ENCODE measurements around the gene ATG2A.
"Not testable (repeated sequence)": the region's sequence is repeated elsewhere in the genome, so short reads cannot be mapped to it uniquely, and the experiment has no call there.

ATG2A gene

DNA sequence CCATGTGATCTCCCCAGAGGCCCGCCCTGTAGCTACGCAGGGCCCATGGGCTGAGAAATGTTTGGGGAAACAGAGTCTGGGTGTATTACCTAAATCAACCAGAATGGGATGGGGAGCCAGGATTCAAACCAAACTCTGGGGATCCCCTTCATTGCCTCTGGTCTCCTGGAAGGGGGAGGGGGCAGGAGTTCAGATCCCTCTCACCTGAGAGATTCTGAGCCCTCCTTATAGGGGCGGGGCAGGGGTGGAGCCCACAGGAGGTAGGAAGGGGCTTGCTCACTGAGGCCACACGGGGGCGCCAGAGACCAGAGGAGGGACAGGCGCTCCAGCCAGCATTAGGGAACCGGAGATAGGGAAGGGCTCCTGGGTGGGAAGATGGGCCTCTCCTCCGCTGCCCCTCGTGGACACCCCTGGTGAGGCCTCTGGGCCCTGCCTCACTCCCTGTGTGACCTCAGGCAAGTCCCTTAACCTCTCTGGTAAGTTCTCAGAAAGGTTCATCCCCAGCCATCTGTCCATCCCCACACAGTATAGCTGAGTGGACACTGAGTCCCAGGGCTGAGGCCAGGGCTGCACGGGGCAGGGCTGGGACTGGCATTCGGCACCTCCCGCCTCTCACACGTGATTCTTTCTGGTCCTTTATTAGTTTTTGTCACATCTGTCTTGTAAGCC, 69.9 kb downstream of the ATG2A start:
- H3K9me3 ChIP-seq: no peaks in the 10 kb centered on the region
- peaks cover 0 to 7% (median 6%) of the 10 kb centered on the region in 3 donors for H3K36me3 ChIP-seq
- peaks cover 0 to 57% (median 42%) of the 10 kb centered on the region in 4 donors for H3K4me1 ChIP-seq
- H3K27me3 ChIP-seq: peaks cover 0 to 5% of the 10 kb centered on the region in 2 donors
- DNase-seq: peak; percentile 86 to 93
- H3K27ac ChIP-seq: peak overlapping the region; percentile 1 to 35
- intact Hi-C loops (cut with DNase I; ENCODE audit: low total_unique reads): loop anchor here (2.0 kb wide), 1 partner anchor 48 kb away; no protein-coding TSS in a partner anchor
- TF ChIP-seq, protein P1, sequence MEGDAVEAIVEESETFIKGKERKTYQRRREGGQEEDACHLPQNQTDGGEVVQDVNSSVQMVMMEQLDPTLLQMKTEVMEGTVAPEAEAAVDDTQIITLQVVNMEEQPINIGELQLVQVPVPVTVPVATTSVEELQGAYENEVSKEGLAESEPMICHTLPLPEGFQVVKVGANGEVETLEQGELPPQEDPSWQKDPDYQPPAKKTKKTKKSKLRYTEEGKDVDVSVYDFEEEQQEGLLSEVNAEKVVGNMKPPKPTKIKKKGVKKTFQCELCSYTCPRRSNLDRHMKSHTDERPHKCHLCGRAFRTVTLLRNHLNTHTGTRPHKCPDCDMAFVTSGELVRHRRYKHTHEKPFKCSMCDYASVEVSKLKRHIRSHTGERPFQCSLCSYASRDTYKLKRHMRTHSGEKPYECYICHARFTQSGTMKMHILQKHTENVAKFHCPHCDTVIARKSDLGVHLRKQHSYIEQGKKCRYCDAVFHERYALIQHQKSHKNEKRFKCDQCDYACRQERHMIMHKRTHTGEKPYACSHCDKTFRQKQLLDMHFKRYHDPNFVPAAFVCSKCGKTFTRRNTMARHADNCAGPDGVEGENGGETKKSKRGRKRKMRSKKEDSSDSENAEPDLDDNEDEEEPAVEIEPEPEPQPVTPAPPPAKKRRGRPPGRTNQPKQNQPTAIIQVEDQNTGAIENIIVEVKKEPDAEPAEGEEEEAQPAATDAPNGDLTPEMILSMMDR (IDR thresholded peaks at IDR 0.05): peak; percentile 98 to 99
- H3K4me3 ChIP-seq: no peak overlapping the region

DNA sequence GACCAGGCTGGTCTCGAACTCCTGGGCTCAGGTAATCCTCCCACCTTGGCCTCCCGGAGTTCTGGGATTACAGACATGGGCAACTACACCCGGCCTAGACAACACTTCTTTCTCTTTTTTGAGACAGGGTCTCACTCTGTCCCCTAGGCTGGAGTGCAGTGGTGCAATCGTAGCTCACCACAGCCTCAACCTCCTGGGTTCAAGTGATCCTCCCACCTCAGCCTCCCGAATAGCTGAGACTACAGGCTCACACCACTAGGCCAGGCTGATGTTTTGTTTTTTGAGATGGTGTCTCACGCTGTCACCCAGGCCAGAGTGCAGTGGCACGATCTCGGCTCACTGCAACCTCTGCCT, 71.3 kb downstream of the ATG2A start:
- H3K27me3 ChIP-seq, H3K36me3 ChIP-seq, H3K27ac ChIP-seq, H3K4me3 ChIP-seq, H3K9me3 ChIP-seq, DNase-seq: not testable (repeated sequence)
- H3K4me1 ChIP-seq: peaks cover 0 to 47% (median 35%) of the 10 kb centered on the region in 4 donors
- intact Hi-C loops (cut with DNase I; ENCODE audit: low total_unique reads): loop anchor here (2.0 kb wide), 1 partner anchor 49 kb away; no protein-coding TSS in a partner anchor

DNA sequence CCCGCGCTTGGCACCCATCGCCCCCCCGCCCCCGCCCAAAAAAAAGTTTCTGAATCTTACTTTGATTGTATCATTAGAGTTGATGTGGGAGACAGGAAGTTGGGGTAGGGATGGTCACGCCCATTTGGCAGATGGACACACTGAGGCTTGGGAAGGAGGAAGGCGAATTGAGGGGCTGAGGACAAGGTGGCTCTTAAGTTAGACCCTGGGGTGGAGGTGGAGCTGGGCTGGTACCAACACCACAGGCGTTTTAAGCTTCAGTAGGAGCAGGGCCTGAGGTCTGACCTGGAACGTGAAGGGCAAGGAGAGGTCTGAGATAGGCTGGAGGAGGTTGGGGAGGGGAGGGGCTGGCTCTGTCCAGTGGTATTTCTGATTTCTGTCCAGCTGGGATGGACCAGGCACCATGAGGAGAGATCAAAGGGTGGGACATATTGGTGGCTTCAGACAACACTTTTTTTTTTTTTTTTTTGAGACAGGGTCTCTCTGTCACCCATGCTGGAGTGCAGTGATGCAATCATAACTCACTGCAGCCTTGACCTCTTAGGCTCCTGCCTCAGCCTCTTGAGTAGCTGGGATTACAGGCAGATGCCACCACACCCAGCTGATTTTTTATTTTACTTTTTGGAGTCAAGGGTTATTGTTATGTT, 71.8 kb downstream of the ATG2A start:
- Histone ChIP-seq H3K4me3 (peak overlapping the region in 1 of 2 donors; percentile 51), H3K4me1 (peaks cover 0 to 44% (median 31%) of the 10 kb centered on the region in 4 donors), H3K36me3 (peaks cover 0 to 2% (median 0%) of the 10 kb centered on the region in 3 donors), H3K27me3 (peaks cover 0 to 5% of the 10 kb centered on the region in 2 donors), H3K9me3 (no peaks in the 10 kb centered on the region), H3K27ac (no peak overlapping the region)
- TF ChIP-seq, protein P1 (IDR thresholded peaks at IDR 0.05): no peak
- intact Hi-C loops (cut with DNase I; ENCODE audit: low total_unique reads): no loop called here
- no peak for DNase-seq
